NCI-H2029 treated with DMSO at 0.1 percent for 48 hours (cell line): ENCODE measurements around the gene ABHD1.
"Not testable (repeated sequence)": the region's sequence is repeated elsewhere in the genome, so short reads cannot be mapped to it uniquely, and the experiment has no call there.

Source experiments
- DNase-seq: peaks from one replicate; lab custom pipeline; 2025; lab: John Stamatoyannopoulos, UW

The ABHD1 gene

GRCh38 chr2:27170581-27171337 is 47.1 kb downstream of the ABHD1 start:
- no peak for DNase-seq

- no peak for DNase-seq
Measured at GRCh38 chr2:27171351-27171848, 47.8 kb downstream of the ABHD1 start.

- no peak for DNase-seq
Measured at GRCh38 chr2:27174638-27175037, 51.0 kb downstream of the ABHD1 start.

- DNase-seq: no peak
Measured at GRCh38 chr2:27175330-27175729, 51.7 kb downstream of the ABHD1 start.

GRCh38 chr2:27175781-27176180 is 52.2 kb downstream of the ABHD1 start:
- DNase-seq: not testable (repeated sequence)

GRCh38 chr2:27177441-27178351 is 54.1 kb downstream of the ABHD1 start:
- no peak for DNase-seq

- DNase-seq: no peak
Measured at GRCh38 chr2:27178469-27178868, 54.9 kb downstream of the ABHD1 start.

- no peak for DNase-seq
Measured at GRCh38 chr2:27179344-27180000, 55.9 kb downstream of the ABHD1 start.
